Psoas muscle (tissue), 8 donors: ENCODE results near the gene CYP2A6. TPM values are rescaled to one million over a fixed set of nuclear protein-coding genes. Genes with fewer than 3 reads are reported as not detected.

Experiments used
- ATAC-seq, 4 donors: fragments of 200-7000 bp; cut with Tn5 transposase; one replicate each; pipeline ENCODE4 v1.9.1; 2020; ENCODE audit warnings: moderate library complexity in 3 of 4, mild to moderate bottlenecking in 2 of 4
- DNase-seq, 2 donors: peaks; one replicate each; pipeline ENCODE4 v3.0.0-alpha.2; 2020
- H3K27ac ChIP-seq: fragments of 200-600 bp; one replicate; pipeline ENCODE4 v1.8.0; 2022
- H3K27me3 ChIP-seq, 3 donors: fragments of 200-600 bp in 1 of 3; one replicate each; pipeline versions ENCODE4 v1.6.1 to v1.8.0; 2013 to 2022; ENCODE audit warnings: low read length in 2 of 3, mild to moderate bottlenecking in 2 of 3, moderate library complexity in 1 of 3; ENCODE audit not compliant: insufficient read depth in 3 of 3
- H3K36me3 ChIP-seq, 2 donors: fragments of 200-600 bp in 1 of 2; one replicate each; pipeline versions ENCODE4 v1.6.1 to v1.8.0; 2013 to 2022; ENCODE audit warnings: low read depth in 1 of 2, mild to moderate bottlenecking in 1 of 2, moderate library complexity in 1 of 2; ENCODE audit not compliant: insufficient read depth in 1 of 2
- H3K4me1 ChIP-seq: fragments of 200-600 bp; one replicate; pipeline ENCODE4 v1.8.0; 2022
- H3K4me3 ChIP-seq: fragments of 200-600 bp; one replicate; pipeline ENCODE4 v1.8.0; 2022; ENCODE audit warnings: mild to moderate bottlenecking
- H3K9me3 ChIP-seq: fragments of 200-600 bp; one replicate; pipeline ENCODE4 v1.8.0; 2022
- WGBS, 3 donors: extraction: QIAGEN DNeasy Blood & Tissue Kit; methylation state at CpG; one replicate each; pipeline versions ENCODE4 v1.1.6 to v1.1.7; 2013; 5-methylcytosine and 5-hydroxymethylcytosine counted together
- intact Hi-C, 2 donors: fragments of 100-400 bp; cut with DNase I; formaldehyde crosslinking; loops; one replicate each; pipeline versions ENCODE4 v1.11.0 to v1.14.2; 2022
- polyA plus RNA-seq, 3 donors: library from polyadenylated mRNA; stranded (reverse); fragments of 200-250 nt; gene quantifications; one replicate each; pipeline ENCODE4 v1.2.3, GENCODE V29; 2013
- total RNA-seq, 4 donors: library from RNA; stranded (reverse); fragmentation: NEBNext Ultra II Directional in 2 of 4; extraction: Animal tissue kit (Norgen Biotek cat#: 25700) in 2 of 4; gene quantifications; one replicate each; pipeline versions ENCODE4 v1.2.1 to v1.2.4, GENCODE V29; 2021 to 2023
- TF ChIP-seq, protein P1 (sequence below): fragments of 200-600 bp; IDR thresholded peaks from one replicate; pipeline ENCODE4 v1.8.0; 2022; ENCODE audit warnings: antibody characterized with exemption
- donor health status: healthy with polysubstance abuse.
- donor health status: DM: no; HTN: no; CAD: no; lungs with moderate emphysema.
- donor health status: Bipolar disorder and iron deficiency.
- donor health status: healthy.
- donor health status: DM: yes; HTN: yes; CAD: no.
- donor health status: DM: no; HTN: no; CAD: no.
- donor health status: DM: no; HTN: no; CAD: no.
- donor health status: DM: yes; HTN: yes; CAD: no.

CYP2A6 gene
- total and polyA plus RNA-seq, 7 donors: 0.32 TPM; not detected in 6

DNA sequence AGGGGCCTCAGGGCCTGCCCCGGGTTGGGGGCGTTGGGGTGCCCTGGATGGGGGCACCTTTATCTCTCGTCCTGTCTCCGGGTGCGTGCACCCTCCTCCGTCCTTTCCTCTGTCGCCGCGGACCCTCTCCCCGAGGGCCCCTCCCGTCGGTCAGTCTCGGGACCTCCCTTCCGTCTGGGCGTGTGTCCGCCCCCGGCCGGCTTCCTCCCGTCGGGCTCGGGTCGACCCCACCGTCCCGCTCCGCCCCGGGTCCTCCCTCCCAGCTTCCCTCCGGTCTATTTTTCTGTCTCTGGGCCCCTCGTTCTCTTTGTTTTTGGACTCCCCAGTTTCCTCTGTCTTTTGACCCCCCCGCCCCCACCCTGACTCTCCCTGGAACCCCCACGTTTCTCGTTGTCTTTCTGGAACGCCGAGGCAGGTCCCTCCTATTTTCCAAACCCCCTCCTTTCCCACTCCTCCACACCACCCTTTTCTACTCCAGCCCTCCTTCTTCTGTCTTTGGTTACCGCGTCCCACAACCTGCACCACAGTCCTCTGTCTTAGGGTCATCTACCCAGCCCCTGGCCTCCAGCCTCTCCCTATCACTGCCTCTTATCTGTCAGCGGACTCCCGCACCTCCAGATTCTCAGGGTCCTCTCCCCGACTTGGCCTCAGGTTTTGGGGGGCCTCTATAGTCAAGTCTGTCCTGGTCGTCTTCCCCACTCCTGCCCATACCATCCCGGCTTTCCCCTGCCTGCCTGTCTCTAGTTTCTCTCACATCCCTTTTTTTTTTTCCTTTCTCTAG is 50.5 kb downstream of the CYP2A6 start:
- WGBS, 3 donors: 5 to 12% (median 6%) methylated on average over 19 to 40 of the region's 40 CpGs
- peak overlapping the region; percentile 89 for H3K27ac ChIP-seq
- TF ChIP-seq, protein P1, sequence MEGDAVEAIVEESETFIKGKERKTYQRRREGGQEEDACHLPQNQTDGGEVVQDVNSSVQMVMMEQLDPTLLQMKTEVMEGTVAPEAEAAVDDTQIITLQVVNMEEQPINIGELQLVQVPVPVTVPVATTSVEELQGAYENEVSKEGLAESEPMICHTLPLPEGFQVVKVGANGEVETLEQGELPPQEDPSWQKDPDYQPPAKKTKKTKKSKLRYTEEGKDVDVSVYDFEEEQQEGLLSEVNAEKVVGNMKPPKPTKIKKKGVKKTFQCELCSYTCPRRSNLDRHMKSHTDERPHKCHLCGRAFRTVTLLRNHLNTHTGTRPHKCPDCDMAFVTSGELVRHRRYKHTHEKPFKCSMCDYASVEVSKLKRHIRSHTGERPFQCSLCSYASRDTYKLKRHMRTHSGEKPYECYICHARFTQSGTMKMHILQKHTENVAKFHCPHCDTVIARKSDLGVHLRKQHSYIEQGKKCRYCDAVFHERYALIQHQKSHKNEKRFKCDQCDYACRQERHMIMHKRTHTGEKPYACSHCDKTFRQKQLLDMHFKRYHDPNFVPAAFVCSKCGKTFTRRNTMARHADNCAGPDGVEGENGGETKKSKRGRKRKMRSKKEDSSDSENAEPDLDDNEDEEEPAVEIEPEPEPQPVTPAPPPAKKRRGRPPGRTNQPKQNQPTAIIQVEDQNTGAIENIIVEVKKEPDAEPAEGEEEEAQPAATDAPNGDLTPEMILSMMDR: no peak
- intact Hi-C loops: loop anchor here (5.0 to 10.0 kb wide), 3 partner anchors 47 to 137 kb away; partner anchors contain the start of genes ACTMAP (in 1 of the 2) and SNRPA (in 1 of the 2)
- peaks cover 0 to 14% of the 10 kb centered on the region in 2 donors for H3K36me3 ChIP-seq
- peaks cover 48% of the 10 kb centered on the region for H3K4me1 ChIP-seq
- no peaks in the 10 kb centered on the region for H3K9me3 ChIP-seq
- peak; percentile 60 to 76 for DNase-seq
- peak in 1 of 4 donors; percentile 3 for ATAC-seq
- peak overlapping the region; percentile 95 for H3K4me3 ChIP-seq
- no peaks in the 10 kb centered on the region for H3K27me3 ChIP-seq

DNA sequence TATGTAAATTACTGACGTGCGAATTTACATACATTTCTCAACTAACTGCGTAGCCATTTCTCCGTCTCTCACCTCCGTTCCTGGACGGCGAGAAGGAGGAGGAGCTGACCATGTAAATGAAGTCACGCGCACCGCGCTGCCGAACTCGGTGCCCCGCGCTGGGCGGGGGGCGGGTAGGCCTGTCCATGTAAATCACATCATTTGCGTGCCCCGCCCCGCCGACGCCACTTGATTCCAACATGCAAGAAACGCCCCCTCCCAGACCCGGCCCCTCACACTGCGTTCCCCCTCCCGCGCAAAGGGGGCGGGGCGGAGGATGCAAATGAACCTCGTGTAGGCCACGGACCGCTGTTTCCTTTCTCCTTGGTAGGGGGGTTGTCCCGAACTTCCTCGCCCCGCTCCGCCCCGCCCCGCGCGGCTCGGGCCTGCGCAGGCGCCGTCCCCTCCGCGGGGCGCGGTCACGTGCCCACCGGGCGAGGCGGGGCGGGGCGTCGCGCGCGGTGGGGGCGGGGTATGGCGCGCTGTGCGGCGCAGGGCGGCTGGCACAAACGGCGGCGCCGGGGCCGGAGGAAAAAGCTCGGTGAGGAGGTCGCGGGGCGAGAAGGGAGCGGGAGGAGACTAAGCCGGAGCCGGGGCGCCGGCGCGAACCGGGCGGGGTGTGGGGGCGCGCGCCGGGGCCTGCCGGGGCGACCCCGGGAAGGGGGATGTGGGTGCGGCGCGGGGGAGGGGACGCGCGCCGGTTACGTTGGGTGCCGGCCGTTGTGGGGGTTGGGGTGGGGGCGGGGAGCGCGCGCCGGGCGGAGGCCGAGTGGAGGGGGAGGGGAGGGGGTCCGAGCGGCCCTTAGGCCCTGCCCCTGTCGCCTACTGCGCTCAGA is 51.3 kb downstream of the CYP2A6 start, which contains the start of gene EGLN2:
Gene EGLN2, plus strand, starts transcription at position 509 of the 875 bp plus-strand sequence. CDS start 1,382 bp downstream, outside the sequence.
- H3K9me3 ChIP-seq: no peaks in the 10 kb centered on the region
- H3K27ac ChIP-seq: peak within 1 kb of the TSS; percentile 89
- H3K36me3 ChIP-seq: peaks cover 0 to 14% of the 10 kb centered on the region in 2 donors
- H3K4me1 ChIP-seq: peaks cover 39% of the 10 kb centered on the region
- peak within 1 kb of the TSS; percentile 95 for H3K4me3 ChIP-seq
- 0 to 1% (median 1%) methylated on average over 66 to 106 of the region's 110 CpGs for WGBS, 3 donors
- intact Hi-C loops: loop anchor here in 1 of 2 donors (1.0 to 5.0 kb wide), 2 partner anchors 21 to 47 kb away; partner anchors contain the start of genes ACTMAP, RAB4B and SNRPA
- TF ChIP-seq, protein P1: no peak
- DNase-seq (peak; percentile 100), ATAC-seq (peak; percentile 87 to 92 (median 90))
- no peaks in the 10 kb centered on the region for H3K27me3 ChIP-seq

DNA sequence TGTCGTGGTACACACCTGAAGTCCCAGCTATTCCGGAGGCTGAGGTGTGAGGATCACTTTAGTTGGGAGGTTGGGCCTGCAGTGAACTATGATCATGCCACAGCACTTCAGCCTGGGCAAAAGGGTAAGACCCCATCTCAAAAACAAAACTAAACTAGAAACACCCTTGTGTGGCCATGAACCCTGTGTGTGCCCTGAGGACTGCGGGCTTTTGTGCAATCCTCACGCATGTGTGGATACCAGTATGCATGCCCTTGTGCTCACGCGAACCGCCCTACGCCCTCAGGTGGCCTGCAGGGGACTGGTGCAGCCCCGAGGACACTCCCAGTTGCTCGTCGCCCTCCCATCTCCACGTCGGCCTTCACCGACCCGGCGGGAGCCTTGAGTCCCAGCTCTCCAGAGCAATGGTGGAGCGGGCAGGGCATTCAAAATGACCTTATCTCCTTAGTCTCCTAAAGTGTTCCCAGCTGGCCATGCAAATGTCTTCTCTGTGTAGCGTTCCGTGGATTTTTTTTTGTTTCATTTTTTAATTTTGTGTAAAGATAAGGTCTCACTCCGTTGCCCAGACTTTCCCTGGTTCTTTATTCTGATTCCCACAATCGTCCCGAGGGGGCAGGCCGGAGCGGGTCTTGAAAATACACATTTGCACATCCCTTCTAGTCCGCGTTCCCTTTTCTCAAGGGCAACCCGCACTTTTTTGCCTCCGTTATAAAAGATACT is 52.1 kb downstream of the CYP2A6 start:
- peak overlapping the region; percentile 89 for H3K27ac ChIP-seq
- WGBS, 3 donors: 10 to 18% (median 12%) methylated on average over 27 to 28 of the region's 28 CpGs
- peak; percentile 21 to 52 (median 50) for ATAC-seq

More for the DNA sequence above, 52.1 kb downstream of the CYP2A6 start:
- peak; percentile 68 to 81 for DNase-seq
- Histone ChIP-seq H3K9me3 (no peaks in the 10 kb centered on the region), H3K36me3 (peaks cover 0 to 14% of the 10 kb centered on the region in 2 donors), H3K4me3 (peak overlapping the region; percentile 95), H3K27me3 (no peaks in the 10 kb centered on the region), H3K4me1 (peaks cover 31% of the 10 kb centered on the region)
- intact Hi-C loops: loop anchor here in 1 of 2 donors (1.0 to 5.0 kb wide), 2 partner anchors 20 to 46 kb away; partner anchors contain the start of genes ACTMAP, RAB4B and SNRPA
- TF ChIP-seq, protein P1: peak; percentile 26
